Central memory CD4-positive, alpha-beta T cell (primary cell): ENCODE measurements around the gene CUX1.
"Not testable (repeated sequence)": the region's sequence is repeated elsewhere in the genome, so short reads cannot be mapped to it uniquely, and the experiment has no call there.

Source experiments
- DNase-seq: peaks from one replicate; pipeline ENCODE4 v3.0.0; 2022

CUX1 gene

DNA sequence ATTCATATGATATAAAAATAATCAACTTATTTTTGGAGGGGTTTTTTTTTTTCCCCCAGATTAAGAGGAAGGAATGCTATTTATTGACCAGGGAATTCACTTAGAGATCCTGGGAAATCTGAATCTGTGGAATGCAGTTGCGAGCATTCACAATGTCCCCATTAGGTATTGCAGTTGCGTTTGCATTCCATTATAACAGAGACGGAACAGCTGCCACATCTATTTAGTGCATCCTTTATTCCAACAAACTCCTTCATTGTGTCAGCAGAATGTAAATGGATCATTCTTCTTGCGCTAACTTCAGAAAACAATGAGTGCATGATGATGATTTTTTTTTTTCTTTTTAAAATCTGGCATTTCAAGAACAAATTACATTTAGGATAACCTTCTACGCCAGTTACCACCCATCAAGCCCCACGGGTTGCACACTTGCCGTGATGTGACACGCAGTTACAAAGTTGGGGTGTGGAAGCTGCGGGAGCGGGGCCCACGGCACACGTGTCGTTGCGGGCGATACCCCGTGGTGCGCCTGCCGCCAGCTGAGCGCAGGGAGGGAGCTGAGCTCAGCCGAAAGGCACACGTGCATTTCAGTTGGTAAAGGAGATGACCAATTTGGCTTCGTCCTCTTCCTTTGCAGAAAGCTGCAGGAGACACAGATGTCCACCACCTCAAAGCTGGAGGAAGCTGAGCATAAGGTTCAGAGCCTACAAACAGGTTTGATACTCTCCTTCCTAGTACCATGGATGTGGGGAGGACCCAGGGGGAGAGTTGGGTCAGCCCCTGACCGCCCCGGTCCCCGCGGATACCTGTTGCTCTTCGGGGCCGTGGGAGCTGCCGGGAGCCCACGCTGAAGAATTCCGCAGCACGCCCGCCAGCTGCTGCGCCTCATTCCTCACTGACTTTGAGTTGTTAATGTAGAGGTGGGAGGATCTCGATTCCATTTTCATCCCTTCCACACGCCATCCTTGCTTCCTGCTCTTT, 293.9 kb downstream of the CUX1 start:
- no peak for DNase-seq

DNA sequence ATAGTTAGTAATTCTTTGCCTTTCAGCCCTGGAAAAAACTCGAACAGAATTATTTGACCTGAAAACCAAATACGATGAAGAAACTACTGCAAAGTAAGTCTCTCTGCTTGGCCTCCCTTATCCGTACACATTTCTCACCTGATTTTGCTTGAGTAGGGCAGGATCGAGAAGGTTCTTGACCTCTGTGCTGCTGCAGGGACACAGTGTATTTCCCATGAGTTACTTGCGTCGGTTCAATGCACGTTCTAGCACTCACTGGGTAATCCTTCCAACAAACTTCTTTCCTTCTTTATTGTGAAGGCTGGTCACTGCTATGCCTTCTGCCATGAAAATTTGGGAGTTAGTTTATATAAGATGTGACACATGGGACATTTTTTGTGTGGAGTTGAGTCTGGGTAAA, 297.8 kb downstream of the CUX1 start:
- no peak for DNase-seq

DNA sequence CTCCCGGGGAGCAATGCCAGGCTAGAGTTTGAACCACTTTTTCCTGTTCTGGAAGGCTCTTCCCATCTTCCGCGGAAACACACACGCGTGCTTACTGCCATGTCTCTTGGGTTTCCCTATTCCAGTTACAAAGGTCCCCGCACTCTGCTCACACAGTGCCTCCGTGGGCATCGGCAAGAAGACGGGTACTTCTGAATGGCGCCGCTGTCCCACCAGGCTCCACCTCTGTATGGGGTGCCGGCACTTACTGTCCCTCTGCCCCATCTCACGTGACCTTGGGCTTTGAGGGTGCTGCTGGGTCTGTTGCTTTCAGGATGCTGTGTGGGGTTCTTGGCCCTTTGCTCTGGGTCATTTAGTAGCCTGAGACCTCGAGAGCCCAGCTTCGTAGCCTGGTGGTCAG, 298.5 kb downstream of the CUX1 start:
- no peak for DNase-seq

DNA sequence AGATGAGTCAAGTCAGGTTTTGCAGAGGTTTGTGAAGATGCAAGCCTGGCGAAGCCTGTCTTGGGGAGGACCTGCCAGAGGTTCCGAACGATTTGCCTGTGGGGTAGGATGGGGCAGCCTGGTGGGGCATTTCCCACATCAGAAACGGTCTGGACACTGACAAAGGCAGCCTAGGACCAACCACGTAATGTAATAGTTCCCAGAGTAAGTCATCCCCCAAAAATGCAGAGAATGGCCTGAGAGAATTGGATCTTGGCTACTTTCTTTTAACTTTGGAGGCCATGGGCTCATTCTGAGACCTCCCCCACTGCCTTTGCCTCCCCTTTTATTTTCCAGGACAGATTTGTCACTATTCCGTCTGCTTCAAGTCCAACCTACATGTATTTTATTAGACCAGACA, 300.3 kb downstream of the CUX1 start:
- DNase-seq, result no peak

- DNase-seq, result no peak
These were observed 301.8 kb downstream of the CUX1 start for GRCh38 chr7:102119213-102119651.

DNA sequence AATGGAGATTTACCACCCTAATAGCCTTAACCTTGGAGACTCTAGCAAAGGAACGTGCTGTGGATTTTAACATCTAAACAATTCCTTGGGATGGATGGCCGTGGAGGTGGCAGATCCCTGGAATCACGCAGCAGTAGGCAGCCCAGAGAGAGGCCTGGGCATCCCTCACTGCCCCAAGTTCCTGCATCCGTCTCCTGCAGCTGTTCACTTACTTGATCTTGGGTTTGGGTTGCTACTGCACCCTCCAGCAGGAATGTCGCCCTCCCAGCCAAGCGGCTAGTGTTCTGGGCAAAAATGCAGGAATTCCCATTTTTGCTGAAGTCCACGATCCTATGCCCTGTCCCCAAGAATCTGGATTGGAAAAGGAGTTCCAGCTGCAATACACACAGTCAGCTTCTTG, 302.5 kb downstream of the CUX1 start:
- no peak for DNase-seq

DNA sequence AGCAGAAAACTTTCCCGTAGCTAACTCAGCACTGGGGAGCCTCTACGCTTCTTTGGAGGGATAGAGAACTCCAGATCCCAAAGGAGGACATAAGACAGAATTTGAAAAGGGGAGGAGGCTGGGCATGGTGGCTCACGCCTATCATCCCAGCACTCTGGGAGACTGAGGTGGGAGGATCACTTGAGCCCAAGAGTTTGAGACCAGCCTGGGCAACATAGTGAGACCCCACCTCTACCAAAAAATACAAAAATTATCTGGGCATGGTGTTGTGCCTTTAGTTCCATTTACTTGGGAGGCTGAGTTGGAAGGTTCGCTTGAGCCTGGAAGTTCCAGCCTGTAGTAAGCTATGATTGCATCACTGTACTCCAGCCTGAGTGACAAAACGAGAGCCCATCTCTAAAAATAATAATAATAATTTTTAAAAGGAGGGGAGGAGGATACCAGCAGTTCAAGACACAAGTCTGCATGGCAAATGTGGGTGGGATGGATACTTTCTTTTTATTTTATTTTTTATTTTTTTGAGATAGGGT, 303.3 kb downstream of the CUX1 start:
- no peak for DNase-seq

- DNase-seq, result no peak
These were observed 304.6 kb downstream of the CUX1 start for GRCh38 chr7:102122026-102122425.

- no peak for DNase-seq
These were observed 307.7 kb downstream of the CUX1 start for GRCh38 chr7:102125127-102125596.

GRCh38 chr7:102128303-102128702, 310.9 kb downstream of the CUX1 start:
- DNase-seq, result no peak

DNA sequence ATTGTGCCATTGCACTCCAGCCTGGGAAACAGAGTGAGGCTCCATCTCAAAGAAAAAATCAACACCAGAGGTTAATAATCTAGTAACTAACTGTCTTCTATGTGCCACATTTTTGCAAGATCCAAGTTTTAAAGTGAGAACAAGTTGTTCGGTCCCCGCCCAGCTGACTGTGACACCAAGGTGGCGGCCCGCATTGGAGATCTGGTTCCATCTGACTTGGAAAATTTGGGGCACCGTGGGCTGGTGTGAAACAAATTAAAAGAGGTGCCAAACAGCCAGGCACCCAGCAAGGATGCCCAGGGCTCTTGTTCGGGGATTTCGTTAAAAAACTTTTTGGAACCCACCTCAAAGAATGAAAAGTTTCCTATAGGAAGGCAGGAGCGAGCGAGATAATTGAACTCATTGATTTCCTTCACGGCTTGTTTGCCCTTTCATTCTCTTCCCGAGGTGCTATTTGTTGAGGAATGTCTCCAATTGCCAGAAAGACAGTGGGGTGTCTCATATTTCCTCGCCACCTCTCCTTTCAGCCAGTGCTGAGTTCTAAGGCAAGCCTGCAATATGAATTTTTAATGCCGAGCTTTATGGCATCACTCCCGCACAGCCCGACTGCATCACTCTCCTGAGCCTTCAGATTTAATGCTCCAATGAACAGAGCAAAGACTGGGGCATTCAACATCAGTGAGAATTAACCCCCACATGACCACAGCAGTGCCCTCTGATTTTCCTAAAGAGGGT, 312.4 kb downstream of the CUX1 start:
- no peak for DNase-seq

- DNase-seq, result no peak
These were observed 314.9 kb downstream of the CUX1 start for GRCh38 chr7:102132209-102132752.

- no peak for DNase-seq
These were observed 321.2 kb downstream of the CUX1 start for GRCh38 chr7:102138676-102139075.

- DNase-seq, result no peak
These were observed 323.5 kb downstream of the CUX1 start for GRCh38 chr7:102140952-102141370.

DNA sequence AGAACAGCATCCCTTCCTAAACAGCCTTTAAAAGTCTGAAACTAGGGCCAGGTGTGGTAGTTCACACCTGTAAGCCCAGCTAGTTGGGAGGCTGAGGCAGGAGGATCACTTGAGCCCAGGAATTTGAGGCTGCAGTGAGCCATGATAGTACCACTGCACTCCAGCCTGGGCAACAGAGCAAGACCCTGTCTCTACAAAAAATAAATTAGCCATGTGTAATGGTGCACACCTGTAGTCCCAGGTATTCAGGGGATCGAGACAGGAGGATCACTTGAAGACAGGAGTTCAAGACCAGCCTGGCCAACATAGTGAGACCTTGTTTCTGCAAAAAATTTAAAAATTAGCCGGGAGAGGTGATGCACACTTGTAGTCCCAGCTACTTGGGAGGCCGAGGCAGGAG, 325.0 kb downstream of the CUX1 start:
- DNase-seq, result not testable (repeated sequence)

DNA sequence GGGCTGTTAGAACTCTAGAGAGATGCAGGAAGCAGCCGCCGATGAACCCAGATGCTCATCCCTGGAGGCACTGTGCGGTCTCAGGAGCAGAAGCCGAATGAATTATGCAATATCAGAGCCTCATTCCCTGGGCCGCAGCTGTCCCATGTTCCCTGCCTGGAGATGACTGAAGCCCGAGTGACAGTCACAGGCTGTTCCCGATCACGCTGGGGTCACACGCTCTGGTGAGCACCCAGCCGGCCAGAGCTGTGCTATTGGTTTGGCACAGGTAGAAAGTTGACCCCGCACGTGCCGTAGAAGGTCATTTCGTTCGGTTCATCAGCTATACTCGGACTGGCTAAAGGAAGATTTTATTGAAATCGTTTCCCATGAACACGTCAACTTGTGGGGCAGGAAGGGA, 328.7 kb downstream of the CUX1 start:
- no peak for DNase-seq

- DNase-seq, result no peak
These were observed 329.6 kb downstream of the CUX1 start for GRCh38 chr7:102147008-102147407.

GRCh38 chr7:102148799-102149198, 331.4 kb downstream of the CUX1 start:
- no peak for DNase-seq

DNA sequence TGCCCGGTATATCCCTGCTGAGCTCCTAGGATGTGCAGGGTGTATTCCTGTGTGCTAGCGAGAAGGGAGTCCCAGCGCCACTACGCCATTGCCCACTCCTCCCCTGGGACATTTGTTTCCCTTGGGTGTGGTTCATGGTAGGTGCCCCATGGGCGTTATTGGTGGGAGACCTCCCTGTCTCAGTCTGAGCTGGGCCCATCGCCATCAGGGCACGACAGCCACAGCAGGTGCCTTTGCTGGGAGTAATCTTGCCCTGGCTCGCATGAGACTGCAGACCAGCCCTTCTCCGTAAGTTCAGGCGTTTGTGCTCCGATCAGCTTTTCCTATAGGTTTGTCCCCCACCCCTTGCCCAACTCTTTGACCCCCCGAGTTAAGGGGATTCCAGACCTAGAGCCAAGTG, 332.0 kb downstream of the CUX1 start:
- no peak for DNase-seq

GRCh38 chr7:102150266-102150665, 332.8 kb downstream of the CUX1 start:
- no peak for DNase-seq

GRCh38 chr7:102152672-102153598, 335.5 kb downstream of the CUX1 start:
- no peak for DNase-seq

GRCh38 chr7:102153599-102153946, 336.1 kb downstream of the CUX1 start:
- DNase-seq, result no peak
